Skeletal muscle satellite cell (primary cell): ENCODE results near the gene VSIG1. TPM values are rescaled to one million over a fixed set of nuclear protein-coding genes. Genes with fewer than 3 reads are reported as not detected.

Experiments
- H3K27me3 ChIP-seq: 2 replicates; pipeline ENCODE4 v1.7.0; 2013; ENCODE audit warnings: low read length; ENCODE audit not compliant: control insufficient read depth, insufficient read depth
- H3K36me3 ChIP-seq: 2 replicates; pipeline ENCODE4 v1.7.0; 2013; ENCODE audit warnings: mild to moderate bottlenecking, control low read depth, low read length; ENCODE audit not compliant: insufficient read depth
- H3K4me1 ChIP-seq: 2 replicates; pipeline ENCODE4 v1.7.0; 2013; ENCODE audit warnings: low read length; ENCODE audit not compliant: control insufficient read depth, insufficient read depth
- H3K4me2 ChIP-seq: 2 replicates; pipeline ENCODE4 v1.7.0; 2013; ENCODE audit warnings: mild to moderate bottlenecking, low read length
- H3K4me3 ChIP-seq: 2 replicates; pipeline ENCODE4 v1.7.0; 2013; ENCODE audit warnings: low read length
- H3K9ac ChIP-seq: 2 replicates; pipeline ENCODE4 v1.7.0; 2013; ENCODE audit warnings: mild to moderate bottlenecking, low read depth, low read length, moderate library complexity
- H3K9me3 ChIP-seq: replicated peaks from 2 replicates; pipeline ENCODE4 v1.7.0; 2013; ENCODE audit warnings: mild to moderate bottlenecking, control low read depth, low read length
- total RNA-seq: library from RNA; depleted of rRNA; stranded (reverse); fragments of >200 nt; gene quantifications from 2 replicates; pipeline ENCODE4 v1.2.3, GENCODE V29; 2012; rRNA removed

The VSIG1 gene
- total RNA-seq = 0.44 TPM in 1 of 2 replicates, not detected in the other

DNA sequence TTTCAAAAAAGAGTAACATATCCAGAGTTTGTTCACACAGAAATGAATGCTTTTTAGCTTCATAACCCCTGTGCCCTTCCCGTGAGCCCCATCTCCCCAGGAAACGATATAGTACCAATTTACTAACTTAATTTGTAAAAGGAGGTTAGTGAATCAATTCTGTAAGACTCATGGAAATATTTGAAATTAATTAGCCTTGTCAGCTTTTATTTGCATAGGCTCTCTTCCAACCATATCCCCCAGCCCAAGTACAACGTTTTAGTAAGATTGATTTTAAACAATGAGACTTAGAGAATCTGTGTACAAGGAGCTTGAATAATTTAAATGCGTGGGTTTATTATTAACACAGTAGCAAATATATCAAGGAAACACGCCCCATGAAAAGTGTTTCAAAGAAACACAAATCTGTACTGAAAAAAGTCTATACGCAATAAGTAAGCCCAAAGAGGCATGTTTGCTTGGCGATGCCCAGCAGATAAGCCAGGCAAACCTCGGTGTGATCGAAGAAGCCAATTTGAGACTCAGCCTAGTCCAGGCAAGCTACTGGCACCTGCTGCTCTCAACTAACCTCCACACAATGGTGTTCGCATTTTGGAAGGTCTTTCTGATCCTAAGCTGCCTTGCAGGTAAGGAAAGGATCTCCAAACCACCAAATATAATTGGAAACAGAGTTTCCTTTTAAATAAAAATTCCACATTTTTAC is at the start of gene VSIG1:
VSIG1 (plus strand) TSS at position 512 of the 703 bp plus-strand sequence; CDS start at position 578, 66 bp downstream.
- H3K36me3 ChIP-seq = no peaks in the 10 kb centered on the region
- H3K4me3 ChIP-seq = no peak within 1 kb of the TSS
- H3K9ac ChIP-seq = no peak within 1 kb of the TSS
- H3K4me2 ChIP-seq = no peak within 1 kb of the TSS
- H3K4me1 ChIP-seq = no peaks in the 10 kb centered on the region
- H3K9me3 ChIP-seq = no peaks in the 10 kb centered on the region
- peaks cover 34% of the 10 kb centered on the region for H3K27me3 ChIP-seq

GRCh38 chrX:107996124-107996523 is 48.7 kb upstream of the VSIG1 start:
- Histone ChIP-seq H3K27me3 (peaks cover 3% of the 10 kb centered on the region), H3K4me3 (no peak overlapping the region), H3K4me2 (no peak overlapping the region), H3K4me1 (no peaks in the 10 kb centered on the region), H3K9ac (no peak overlapping the region), H3K36me3 (no peaks in the 10 kb centered on the region), H3K9me3 (no peaks in the 10 kb centered on the region)

GRCh38 chrX:108000751-108001150 is 44.1 kb upstream of the VSIG1 start:
- Histone ChIP-seq H3K4me1 (no peaks in the 10 kb centered on the region), H3K27me3 (peaks cover 28% of the 10 kb centered on the region), H3K36me3 (no peaks in the 10 kb centered on the region), H3K9ac (no peak overlapping the region), H3K4me3 (no peak overlapping the region), H3K4me2 (no peak overlapping the region), H3K9me3 (no peaks in the 10 kb centered on the region)

GRCh38 chrX:108001218-108001814 is 43.5 kb upstream of the VSIG1 start:
- H3K36me3 ChIP-seq = no peaks in the 10 kb centered on the region
- H3K27me3 ChIP-seq = peaks cover 33% of the 10 kb centered on the region
- H3K4me2 ChIP-seq = peak overlapping the region; percentile 47
- H3K4me3 ChIP-seq = no peak overlapping the region
- H3K9me3 ChIP-seq = no peaks in the 10 kb centered on the region
- H3K4me1 ChIP-seq = no peaks in the 10 kb centered on the region
- H3K9ac ChIP-seq = no peak overlapping the region

GRCh38 chrX:108018656-108019381 is 26.0 kb upstream of the VSIG1 start:
- H3K4me1 ChIP-seq = peaks cover 4% of the 10 kb centered on the region
- H3K4me2 ChIP-seq = no peak overlapping the region
- H3K4me3 ChIP-seq = no peak overlapping the region
- no peaks in the 10 kb centered on the region for H3K9me3 ChIP-seq
- H3K36me3 ChIP-seq = no peaks in the 10 kb centered on the region
- no peak overlapping the region for H3K9ac ChIP-seq
- peaks cover 29% of the 10 kb centered on the region for H3K27me3 ChIP-seq

GRCh38 chrX:108019382-108019875 is 25.4 kb upstream of the VSIG1 start:
- no peak overlapping the region for H3K4me2 ChIP-seq
- no peaks in the 10 kb centered on the region for H3K9me3 ChIP-seq
- H3K36me3 ChIP-seq = no peaks in the 10 kb centered on the region
- H3K4me3 ChIP-seq = no peak overlapping the region
- H3K4me1 ChIP-seq = peaks cover 4% of the 10 kb centered on the region
- H3K9ac ChIP-seq = no peak overlapping the region
- H3K27me3 ChIP-seq = peaks cover 31% of the 10 kb centered on the region

GRCh38 chrX:108020631-108021030 is 24.2 kb upstream of the VSIG1 start:
- peaks cover 4% of the 10 kb centered on the region for H3K4me1 ChIP-seq
- H3K4me2 ChIP-seq = no peak overlapping the region
- no peaks in the 10 kb centered on the region for H3K9me3 ChIP-seq
- peaks cover 39% of the 10 kb centered on the region for H3K27me3 ChIP-seq
- H3K36me3 ChIP-seq = no peaks in the 10 kb centered on the region
- H3K9ac ChIP-seq = no peak overlapping the region
- no peak overlapping the region for H3K4me3 ChIP-seq

- H3K9ac ChIP-seq = no peak overlapping the region
- H3K27me3 ChIP-seq = peaks cover 42% of the 10 kb centered on the region
- H3K9me3 ChIP-seq = no peaks in the 10 kb centered on the region
- no peak overlapping the region for H3K4me3 ChIP-seq
- H3K4me1 ChIP-seq = peaks cover 4% of the 10 kb centered on the region
- no peak overlapping the region for H3K4me2 ChIP-seq
- no peaks in the 10 kb centered on the region for H3K36me3 ChIP-seq
Measured at GRCh38 chrX:108022491-108023089, 22.3 kb upstream of the VSIG1 start.

- Histone ChIP-seq H3K4me3 (no peak overlapping the region), H3K9me3 (no peaks in the 10 kb centered on the region), H3K27me3 (peaks cover 41% of the 10 kb centered on the region), H3K4me1 (peaks cover 4% of the 10 kb centered on the region), H3K36me3 (no peaks in the 10 kb centered on the region), H3K4me2 (no peak overlapping the region), H3K9ac (no peak overlapping the region)
Measured at GRCh38 chrX:108025376-108025775, 19.5 kb upstream of the VSIG1 start.

DNA sequence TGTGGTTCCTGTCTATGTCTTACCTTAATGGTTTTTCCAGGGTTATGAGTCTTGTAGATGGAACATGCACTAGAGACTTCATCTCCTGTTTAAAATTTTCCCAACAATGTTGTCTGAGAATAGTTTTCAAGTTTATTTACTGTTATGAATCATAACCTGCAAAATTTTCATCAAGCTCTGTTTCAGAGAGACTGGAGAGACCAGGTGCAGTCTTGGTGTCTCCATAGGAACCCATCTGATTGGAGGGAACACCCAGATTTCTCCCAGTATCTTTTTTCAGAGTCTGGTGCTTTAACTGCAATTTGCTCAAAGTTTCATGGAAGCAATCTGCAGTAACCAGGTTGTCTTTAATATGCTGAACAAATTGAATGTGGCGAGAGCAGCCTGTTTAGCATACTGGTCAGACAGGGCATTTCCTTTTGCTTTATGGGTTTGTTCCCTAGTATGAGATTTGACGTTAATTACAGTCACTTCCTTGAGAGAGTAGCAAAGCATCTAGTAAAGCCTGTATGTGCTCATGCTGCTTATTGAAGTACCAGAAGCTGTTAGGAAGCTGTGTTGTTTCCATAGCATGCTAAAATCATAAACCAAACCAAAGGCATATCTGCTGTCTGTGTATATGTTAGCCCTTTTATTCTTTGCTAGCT is 18.8 kb upstream of the VSIG1 start:
- H3K36me3 ChIP-seq = no peaks in the 10 kb centered on the region
- peaks cover 44% of the 10 kb centered on the region for H3K27me3 ChIP-seq
- H3K4me3 ChIP-seq = no peak overlapping the region
- no peak overlapping the region for H3K4me2 ChIP-seq
- no peaks in the 10 kb centered on the region for H3K9me3 ChIP-seq
- H3K9ac ChIP-seq = no peak overlapping the region
- peaks cover 4% of the 10 kb centered on the region for H3K4me1 ChIP-seq

DNA sequence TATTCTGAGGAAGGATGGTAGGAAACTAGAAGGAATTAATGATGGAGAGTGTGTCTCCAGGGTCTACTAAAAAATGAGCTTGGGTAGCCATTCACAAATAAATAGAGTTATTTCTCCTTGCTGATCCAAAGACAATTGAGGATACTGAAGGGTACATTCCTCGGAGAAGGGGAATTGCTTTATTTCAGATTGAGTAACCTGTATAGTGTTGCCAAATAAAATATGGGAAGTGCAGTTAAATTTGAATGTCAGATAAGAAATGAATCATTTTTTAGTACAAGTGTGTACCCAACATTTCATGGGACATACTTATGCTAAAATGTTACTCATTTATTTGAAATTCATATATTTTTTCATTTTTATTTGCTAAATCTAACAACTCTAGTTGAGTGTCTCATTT is 16.0 kb upstream of the VSIG1 start:
- H3K4me1 ChIP-seq = peaks cover 2% of the 10 kb centered on the region
- no peak overlapping the region for H3K4me2 ChIP-seq
- H3K27me3 ChIP-seq = peaks cover 49% of the 10 kb centered on the region
- no peak overlapping the region for H3K4me3 ChIP-seq
- H3K36me3 ChIP-seq = no peaks in the 10 kb centered on the region
- no peak overlapping the region for H3K9ac ChIP-seq
- H3K9me3 ChIP-seq = no peaks in the 10 kb centered on the region
